Caco-2 (cell line): ENCODE results near the gene ADAMTSL1. TPM values are rescaled to one million over a fixed set of nuclear protein-coding genes. Genes with fewer than 3 reads are reported as not detected.

Source experiments
- BruUV-seq: library from RNA; stranded (reverse); fragments of 400-500 nt; replicated peaks from 2 replicates; lab custom pipeline; 2021; lab: Mats Ljungman, UMichigan
- CTCF ChIA-PET: fragments of 300-600 bp; sonication (Branson Sonifier 250); formaldehyde crosslinking; loops from one replicate; lab custom pipeline; 2022; ENCODE audit warnings: antibody characterized with exemption; lab: Charles Lee
- POLR2A ChIA-PET: fragments of 300-600 bp; sonication (Branson Sonifier 250); formaldehyde crosslinking; loops from one replicate; lab custom pipeline; 2022; ENCODE audit warnings: antibody characterized with exemption; lab: Charles Lee
- DNase-seq, 2 experiments: peaks; one replicate each; pipeline versions ENCODE4 v3.0.0 to v3.0.0-alpha.2; 2020 to 2022
- H3K27me3 ChIP-seq: replicated peaks from 2 replicates; pipeline ENCODE4 v1.6.0; 2011; ENCODE audit warnings: low read length; ENCODE audit not compliant: control insufficient read depth, insufficient read depth
- H3K36me3 ChIP-seq: 2 replicates; pipeline ENCODE4 v1.5.1; 2011; ENCODE audit warnings: low read length; ENCODE audit not compliant: control insufficient read depth, insufficient read depth
- H3K4me1 ChIP-seq: fragments of 250-450 bp; sonication (Bioruptor Pico); 2 replicates; pipeline ENCODE4 v1.5.1; 2020; ENCODE audit warnings: mild to moderate bottlenecking
- H3K4me3 ChIP-seq: 2 replicates; pipeline ENCODE4 v1.5.1; 2011; ENCODE audit warnings: low read depth, mild to moderate bottlenecking, control low read depth, low read length
- H3K9me3 ChIP-seq: fragments of 250-450 bp; sonication (Bioruptor Pico); 2 replicates; pipeline ENCODE4 v1.5.1; 2020; ENCODE audit warnings: mild to moderate bottlenecking, moderate library complexity
- H3K27ac Mint-ChIP-seq: one replicate; pipeline ENCODE4 v1.8.0; 2022; ENCODE audit warnings: mixed read lengths; ENCODE audit not compliant: unreplicated experiment
- H3K27me3 Mint-ChIP-seq: one replicate; pipeline ENCODE4 v1.8.0; 2022; ENCODE audit warnings: mixed read lengths; ENCODE audit not compliant: insufficient read depth, unreplicated experiment
- H3K36me3 Mint-ChIP-seq: one replicate; pipeline ENCODE4 v1.8.0; 2022; ENCODE audit warnings: mild to moderate bottlenecking, mixed read lengths; ENCODE audit not compliant: insufficient read depth, unreplicated experiment
- H3K4me1 Mint-ChIP-seq: one replicate; pipeline ENCODE4 v1.8.0; 2022; ENCODE audit warnings: low read depth, mixed read lengths; ENCODE audit not compliant: unreplicated experiment
- H3K4me3 Mint-ChIP-seq: one replicate; pipeline ENCODE4 v1.8.0; 2022; ENCODE audit warnings: mild to moderate bottlenecking, moderate library complexity, mixed read lengths; ENCODE audit not compliant: unreplicated experiment
- H3K9me3 Mint-ChIP-seq: one replicate; pipeline ENCODE4 v1.8.0; 2022; ENCODE audit warnings: mixed read lengths; ENCODE audit not compliant: unreplicated experiment
- intact Hi-C: fragments of 100-400 bp; cut with micrococcal nuclease; formaldehyde crosslinking; loops from one replicate; pipeline ENCODE4 v1.10.0; 2022; ENCODE audit not compliant: unreplicated experiment
- total RNA-seq: library from RNA; stranded (reverse); gene quantifications from 2 replicates; pipeline ENCODE4 v1.2.3, GENCODE V29; 2022
- TF ChIP-seq, protein P1 (sequence below), 2 experiments: fragments of 200-600 bp in 1 of 2; IDR thresholded peaks; 1 replicate in 1 of 2; 2 replicates in 1 of 2; pipeline versions ENCODE4 v1.5.1 to v1.8.0; 2011 to 2022; ENCODE audit warnings: antibody characterized with exemption in 1 of 2, control low read depth in 1 of 2, inconsistent platforms in 1 of 2, low read depth in 1 of 2, low read length in 1 of 2, mild to moderate bottlenecking in 1 of 2, moderate library complexity in 1 of 2; ENCODE audit not compliant: insufficient read depth in 1 of 2, severe bottlenecking in 1 of 2, unreplicated experiment in 1 of 2

The ADAMTSL1 gene
- total RNA-seq, 1 experiment from 2014 or later, result not detected

DNA sequence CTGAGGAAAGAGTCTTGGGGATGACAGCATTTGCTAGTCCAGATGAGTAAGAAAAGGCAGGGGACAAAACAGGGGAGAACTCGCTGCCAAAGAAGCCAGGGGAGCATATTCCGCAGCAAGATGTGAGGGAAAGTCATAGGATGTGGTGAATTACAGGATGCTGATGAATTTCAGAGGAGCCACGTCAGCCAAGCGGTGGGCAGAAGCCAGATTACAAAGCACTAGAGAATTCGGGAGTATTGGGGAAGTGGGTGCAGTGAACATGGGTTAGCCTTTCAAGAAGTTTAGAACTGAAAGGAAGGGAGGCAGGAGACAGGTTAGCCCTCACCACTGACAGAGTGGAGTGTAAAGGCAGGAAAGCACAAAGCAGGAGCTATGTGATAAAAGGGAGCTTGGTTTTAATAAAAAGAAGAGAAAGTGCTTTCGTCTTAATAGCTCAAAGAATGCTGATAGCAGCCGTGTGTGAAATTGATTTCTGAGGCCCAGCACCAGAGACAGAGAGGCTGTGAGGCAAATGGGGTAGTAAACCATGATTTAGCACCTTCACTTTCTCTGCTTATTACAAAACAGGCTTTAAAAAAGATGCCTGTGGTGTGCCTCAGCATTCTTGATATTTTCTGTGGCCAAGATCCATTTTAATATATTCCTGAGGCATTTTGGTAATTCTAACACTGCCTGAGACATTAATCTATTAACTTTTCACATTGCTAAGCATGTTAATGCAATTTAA, 16.9 kb downstream of the ADAMTSL1 start:
- ChIA-PET CTCF (no interaction called here), POLR2A (no interaction called here)
- intact Hi-C loops, result no loop called here
- no peaks in the 10 kb centered on the region for H3K36me3 ChIP-seq
- H3K4me1 ChIP-seq, result no peaks in the 10 kb centered on the region
- H3K27me3 Mint-ChIP-seq, result peaks cover 7% of the 10 kb centered on the region
- no peak overlapping the region for H3K4me3 Mint-ChIP-seq
- no peaks in the 10 kb centered on the region for H3K4me1 Mint-ChIP-seq
- BruUV-seq, result no TSS peak
- no peaks in the 10 kb centered on the region for H3K9me3 ChIP-seq
- H3K27me3 ChIP-seq, result no peaks in the 10 kb centered on the region
- H3K4me3 ChIP-seq, result no peak overlapping the region
- no peak for DNase-seq
- H3K27ac Mint-ChIP-seq, result no peak overlapping the region
- TF ChIP-seq, protein P1, sequence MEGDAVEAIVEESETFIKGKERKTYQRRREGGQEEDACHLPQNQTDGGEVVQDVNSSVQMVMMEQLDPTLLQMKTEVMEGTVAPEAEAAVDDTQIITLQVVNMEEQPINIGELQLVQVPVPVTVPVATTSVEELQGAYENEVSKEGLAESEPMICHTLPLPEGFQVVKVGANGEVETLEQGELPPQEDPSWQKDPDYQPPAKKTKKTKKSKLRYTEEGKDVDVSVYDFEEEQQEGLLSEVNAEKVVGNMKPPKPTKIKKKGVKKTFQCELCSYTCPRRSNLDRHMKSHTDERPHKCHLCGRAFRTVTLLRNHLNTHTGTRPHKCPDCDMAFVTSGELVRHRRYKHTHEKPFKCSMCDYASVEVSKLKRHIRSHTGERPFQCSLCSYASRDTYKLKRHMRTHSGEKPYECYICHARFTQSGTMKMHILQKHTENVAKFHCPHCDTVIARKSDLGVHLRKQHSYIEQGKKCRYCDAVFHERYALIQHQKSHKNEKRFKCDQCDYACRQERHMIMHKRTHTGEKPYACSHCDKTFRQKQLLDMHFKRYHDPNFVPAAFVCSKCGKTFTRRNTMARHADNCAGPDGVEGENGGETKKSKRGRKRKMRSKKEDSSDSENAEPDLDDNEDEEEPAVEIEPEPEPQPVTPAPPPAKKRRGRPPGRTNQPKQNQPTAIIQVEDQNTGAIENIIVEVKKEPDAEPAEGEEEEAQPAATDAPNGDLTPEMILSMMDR (IDR thresholded peaks at IDR 0.05; ENCODE audit: insufficient read depth in 1 of 2, low read depth in 1 of 2, low read length in 1 of 2, severe bottlenecking in 1 of 2, unreplicated experiment in 1 of 2), result no peak
- no peaks in the 10 kb centered on the region for H3K36me3 Mint-ChIP-seq
- H3K9me3 Mint-ChIP-seq, result no peaks in the 10 kb centered on the region

DNA sequence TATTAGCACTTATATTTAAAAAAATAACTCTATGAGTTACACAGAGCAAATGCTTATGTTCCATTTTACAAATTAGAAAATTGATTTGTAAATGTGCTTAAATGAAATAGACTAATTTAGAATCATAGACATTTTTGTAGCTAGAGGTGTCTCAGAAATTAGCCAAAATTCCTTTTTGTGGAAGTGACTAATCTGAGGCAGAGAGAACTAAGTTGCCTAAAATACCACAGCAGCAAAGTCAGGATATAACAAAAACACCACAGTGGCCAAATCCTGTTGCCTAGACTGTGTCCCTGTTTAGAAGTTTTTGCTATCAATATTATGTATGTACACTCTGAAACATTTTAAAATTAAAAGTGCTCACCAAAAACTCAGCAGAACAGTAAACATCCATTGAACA, 18.7 kb downstream of the ADAMTSL1 start:
- CTCF ChIA-PET, result no interaction called here

DNA sequence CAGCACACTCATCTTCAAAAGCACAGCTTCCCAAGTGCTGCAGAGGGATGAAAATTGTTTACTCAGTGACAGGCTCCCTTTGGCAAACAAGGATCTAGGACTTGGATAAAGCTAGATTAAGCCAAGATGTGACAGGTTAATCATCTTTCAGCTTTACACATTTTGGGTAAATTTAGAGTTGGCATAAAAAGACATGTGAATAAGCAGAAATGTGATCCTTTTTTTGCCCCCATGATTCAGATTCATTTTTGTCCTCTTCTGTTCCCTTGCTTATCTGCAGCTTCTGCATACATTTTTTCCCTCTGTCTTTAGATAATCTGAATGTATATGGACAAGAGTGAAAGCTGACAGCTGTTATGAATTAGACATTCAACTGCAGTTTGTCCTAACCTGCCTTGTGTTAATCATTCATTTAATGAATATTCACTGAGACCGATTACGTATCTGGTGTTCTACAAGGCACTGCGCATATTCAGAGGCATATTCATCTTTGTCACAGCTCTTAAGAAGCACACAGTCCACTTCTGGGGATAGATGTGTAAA, 19.6 kb downstream of the ADAMTSL1 start:
- H3K9me3 ChIP-seq, result no peaks in the 10 kb centered on the region
- no peaks in the 10 kb centered on the region for H3K4me1 ChIP-seq
- DNase-seq, result no peak
- Mint-ChIP-seq H3K4me1 (no peaks in the 10 kb centered on the region), H3K4me3 (no peak overlapping the region), H3K27ac (no peak overlapping the region), H3K27me3 (peaks cover 7% of the 10 kb centered on the region), H3K36me3 (no peaks in the 10 kb centered on the region), H3K9me3 (no peaks in the 10 kb centered on the region)
- H3K4me3 ChIP-seq, result no peak overlapping the region
- no TSS peak for BruUV-seq
- POLR2A ChIA-PET, result no interaction called here
- TF ChIP-seq, protein P1 (IDR thresholded peaks at IDR 0.05; ENCODE audit: insufficient read depth in 1 of 2, low read depth in 1 of 2, low read length in 1 of 2, severe bottlenecking in 1 of 2, unreplicated experiment in 1 of 2), result no peak
- intact Hi-C loops, result no loop called here
- H3K27me3 ChIP-seq, result no peaks in the 10 kb centered on the region
- CTCF ChIA-PET, result no interaction called here
- no peaks in the 10 kb centered on the region for H3K36me3 ChIP-seq

More for the DNA sequence above, 18.7 kb downstream of the ADAMTSL1 start:
- intact Hi-C loops, result no loop called here
- Mint-ChIP-seq H3K27ac (no peak overlapping the region), H3K4me3 (no peak overlapping the region), H3K36me3 (no peaks in the 10 kb centered on the region), H3K4me1 (no peaks in the 10 kb centered on the region), H3K27me3 (peaks cover 7% of the 10 kb centered on the region), H3K9me3 (no peaks in the 10 kb centered on the region)
- BruUV-seq, result no TSS peak
- no peaks in the 10 kb centered on the region for H3K27me3 ChIP-seq
- no peaks in the 10 kb centered on the region for H3K36me3 ChIP-seq
- no peak overlapping the region for H3K4me3 ChIP-seq
- H3K9me3 ChIP-seq, result no peaks in the 10 kb centered on the region
- POLR2A ChIA-PET, result no interaction called here
- no peaks in the 10 kb centered on the region for H3K4me1 ChIP-seq
- no peak for DNase-seq
- TF ChIP-seq, protein P1 (IDR thresholded peaks at IDR 0.05; ENCODE audit: insufficient read depth in 1 of 2, low read depth in 1 of 2, low read length in 1 of 2, severe bottlenecking in 1 of 2, unreplicated experiment in 1 of 2), result no peak
